GM13976 (cell line): ENCODE measurements around the gene ELAC2.

Source experiments
- DNase-seq: peaks from one replicate; pipeline ENCODE4 v3.0.0; 2012; ENCODE audit warnings: low spot score
- CTCF ChIP-seq: IDR thresholded peaks from 2 replicates; pipeline ENCODE4 v1.5.1; 2012; ENCODE audit warnings: borderline replicate concordance, mild to moderate bottlenecking; ENCODE audit not compliant: insufficient read depth; ENCODE audit errors: extremely low read depth, missing control alignments, control extremely low read depth
- in situ Hi-C: fragments of 300-500 bp; cut with MboI; formaldehyde crosslinking; loops from one replicate; pipeline ENCODE4 v1.12.0; 2022; ENCODE audit warnings: low sequenced_read_pairs, mixed read lengths, inconsistent platforms; ENCODE audit not compliant: unreplicated experiment

ELAC2 gene

GRCh38 chr17:12965988-12966387, 51.8 kb downstream of the ELAC2 start:
- in situ Hi-C loops = no loop called here
- no peak for TF ChIP-seq CTCF
- no peak for DNase-seq

DNA sequence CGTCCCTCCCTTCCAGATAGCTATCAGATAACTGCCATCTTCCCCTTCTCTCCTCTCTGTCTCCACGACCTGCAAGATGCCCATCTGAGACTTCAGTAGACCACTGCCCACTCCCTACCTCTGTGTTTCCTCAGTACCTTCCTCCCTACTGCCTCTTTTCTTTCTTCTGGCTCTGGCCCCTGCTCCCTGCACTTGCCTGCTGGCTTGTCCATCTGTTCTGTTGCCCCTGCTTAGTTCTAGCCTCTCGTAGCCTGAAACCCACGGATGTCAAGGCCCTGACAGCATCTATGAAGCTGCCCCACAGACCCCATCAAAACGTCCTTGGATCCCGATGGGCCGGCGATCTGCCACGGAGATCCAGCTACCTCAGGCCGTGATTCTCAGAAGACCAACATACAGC, 53.0 kb downstream of the ELAC2 start:
- DNase-seq = no peak
- in situ Hi-C loops = no loop called here
- no peak for TF ChIP-seq CTCF

- no peak for DNase-seq
- in situ Hi-C loops = no loop called here
- TF ChIP-seq CTCF = no peak
Observed at GRCh38 chr17:12964162-12964561, 53.7 kb downstream of the ELAC2 start.

GRCh38 chr17:12963505-12963904, 54.3 kb downstream of the ELAC2 start:
- in situ Hi-C loops = no loop called here
- no peak for DNase-seq
- no peak for TF ChIP-seq CTCF

DNA sequence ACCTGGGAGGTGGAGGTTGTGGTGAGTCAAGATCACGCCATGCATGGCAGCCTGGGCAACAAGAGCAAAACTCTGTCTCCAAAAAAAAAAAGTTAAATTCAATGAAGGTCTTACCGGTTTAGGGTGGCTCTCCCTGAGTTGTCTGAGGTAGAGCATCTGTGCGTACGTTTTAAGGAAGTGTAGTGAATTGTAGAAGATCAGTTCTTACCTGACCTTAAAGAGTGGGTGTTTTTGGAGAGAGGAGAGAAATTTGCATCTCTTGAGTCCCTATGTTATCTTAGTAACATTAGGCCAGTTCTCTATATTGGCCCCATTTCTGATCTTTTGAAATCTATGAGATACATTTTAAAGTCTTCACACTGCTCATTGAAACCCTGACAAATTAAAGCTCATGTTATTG, 56.2 kb downstream of the ELAC2 start:
- no peak for TF ChIP-seq CTCF
- no peak for DNase-seq
- in situ Hi-C loops = no loop called here

DNA sequence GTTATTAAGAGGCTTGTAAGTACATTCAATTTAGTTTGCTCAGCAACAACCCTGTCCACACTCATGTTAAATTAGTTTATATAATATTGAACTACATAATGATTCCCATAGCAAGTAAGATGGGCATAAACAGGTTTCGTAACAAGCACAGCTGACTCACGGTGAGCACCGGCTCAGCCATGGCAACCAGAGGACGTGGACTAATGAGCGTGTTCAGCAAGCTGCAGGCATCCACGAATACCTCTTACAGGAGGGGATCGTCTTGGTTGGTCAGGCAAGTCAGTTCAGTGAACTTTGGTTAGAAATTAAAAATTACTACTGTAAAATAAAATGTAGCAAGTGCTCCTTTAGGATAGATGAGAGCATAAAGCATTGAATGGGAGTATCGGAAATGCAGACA, 58.4 kb downstream of the ELAC2 start:
- no peak for DNase-seq
- no peak for TF ChIP-seq CTCF
- in situ Hi-C loops = no loop called here

- no peak for DNase-seq
- TF ChIP-seq CTCF = no peak
- in situ Hi-C loops = no loop called here
Observed at GRCh38 chr17:12958786-12959185, 59.0 kb downstream of the ELAC2 start.
